ENCODE measurements around the gene KAZN. TPM values are rescaled to one million over a fixed set of nuclear protein-coding genes. Genes with fewer than 3 reads are reported as not detected.

Gene KAZN
- total RNA-seq, 1 experiment from 2014 or later: 15.6 TPM

GRCh38 chr1:14887044-14887566 is 288.6 kb downstream of the KAZN start:
- no peaks in the 10 kb centered on the region for H3K9me2 ChIP-seq (ENCODE audit: insufficient read depth)
- CTCF ChIA-PET: no interaction called here
- H3K36me3 ChIP-seq (ENCODE audit: low read depth): no peaks in the 10 kb centered on the region
- H3K4me2 ChIP-seq: no peak overlapping the region
- POLR2A ChIA-PET (ENCODE audit: unreplicated experiment): no interaction called here
- BruUV-seq (replicated peaks): no TSS peak
- no peaks in the 10 kb centered on the region for H3F3A ChIP-seq (ENCODE audit: insufficient read depth, low read depth)
- H3K4me3 ChIP-seq: no peak overlapping the region
- no peak overlapping the region for H2AFZ ChIP-seq
- H3K4me1 ChIP-seq (replicated peaks; ENCODE audit: insufficient read depth): no peaks in the 10 kb centered on the region
- H4K20me1 ChIP-seq (ENCODE audit: insufficient read depth): no peaks in the 10 kb centered on the region
- TF ChIP-seq CTCF (conservative IDR thresholded peaks at IDR 0.05): no peak
- TF ChIP-seq EZH2 (IDR thresholded peaks at IDR 0.05; ENCODE audit: low read depth): no peak
- H3K27me3 ChIP-seq (ENCODE audit: insufficient read depth, low read depth): no peaks in the 10 kb centered on the region
- no peaks in the 10 kb centered on the region for H3K9me3 ChIP-seq (ENCODE audit: insufficient read depth, low read depth)
- no peaks in the 10 kb centered on the region for H3K79me2 ChIP-seq (ENCODE audit: low read depth)
- H3K27ac ChIP-seq: no peak overlapping the region
- intact Hi-C loops (cut with micrococcal nuclease; ENCODE audit: unreplicated experiment): no loop called here
- DNase-seq: no peak

DNA sequence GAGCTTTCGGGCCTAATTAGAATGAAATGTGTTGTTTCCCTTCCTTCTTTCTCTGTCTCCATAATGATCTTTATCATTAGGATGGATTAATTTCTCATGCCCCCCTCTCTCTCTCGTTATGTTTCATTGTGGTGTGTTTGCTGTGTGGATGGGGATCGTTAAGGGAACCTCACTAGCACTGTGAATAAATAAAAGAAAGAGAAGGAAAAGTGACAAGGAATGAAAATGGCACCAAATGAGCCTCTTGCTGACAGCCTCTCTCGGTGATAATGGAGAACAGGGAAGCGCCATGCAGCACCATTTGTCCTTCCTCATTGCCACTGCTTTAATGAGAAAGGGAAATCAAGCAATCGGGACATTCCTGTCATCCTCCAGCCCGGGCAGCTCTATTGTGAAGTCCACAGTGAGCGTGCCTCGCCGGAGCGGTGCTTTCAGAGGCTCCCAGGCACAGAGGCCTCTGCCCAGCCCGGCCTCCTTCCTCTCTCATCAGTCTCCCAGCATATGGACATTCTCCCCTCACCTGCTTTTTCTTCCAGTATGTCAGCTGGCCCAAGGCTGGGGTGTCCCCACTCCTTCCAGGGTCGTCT is 289.4 kb downstream of the KAZN start:
- Histone ChIP-seq H3K27ac (no peak overlapping the region), H3K9me2 (ENCODE audit: insufficient read depth) (no peaks in the 10 kb centered on the region), H3K4me3 (no peak overlapping the region), H3K4me2 (no peak overlapping the region), H3K4me1 (replicated peaks; ENCODE audit: insufficient read depth) (no peaks in the 10 kb centered on the region), H2AFZ (no peak overlapping the region), H4K20me1 (ENCODE audit: insufficient read depth) (no peaks in the 10 kb centered on the region), H3K27me3 (ENCODE audit: insufficient read depth, low read depth) (no peaks in the 10 kb centered on the region), H3K36me3 (ENCODE audit: low read depth) (no peaks in the 10 kb centered on the region), H3K79me2 (ENCODE audit: low read depth) (no peaks in the 10 kb centered on the region), H3F3A (ENCODE audit: insufficient read depth, low read depth) (no peaks in the 10 kb centered on the region), H3K9me3 (ENCODE audit: insufficient read depth, low read depth) (no peaks in the 10 kb centered on the region)
- DNase-seq: no peak
- TF ChIP-seq EZH2 (IDR thresholded peaks at IDR 0.05; ENCODE audit: low read depth) (no peak), CTCF (conservative IDR thresholded peaks at IDR 0.05) (no peak)
- BruUV-seq (replicated peaks): no TSS peak
- CTCF ChIA-PET: no interaction called here
- intact Hi-C loops (cut with micrococcal nuclease; ENCODE audit: unreplicated experiment): no loop called here
- POLR2A ChIA-PET (ENCODE audit: unreplicated experiment): interaction anchor here (0.6 kb wide), 1 partner anchor 11 kb away, joined by 3 read pairs; no protein-coding TSS in a partner anchor

GRCh38 chr1:14888374-14888773 is 289.9 kb downstream of the KAZN start:
- TF ChIP-seq CTCF (conservative IDR thresholded peaks at IDR 0.05): no peak
- TF ChIP-seq EZH2 (IDR thresholded peaks at IDR 0.05; ENCODE audit: low read depth): no peak
- ChIA-PET CTCF (no interaction called here), POLR2A (ENCODE audit: unreplicated experiment) (interaction anchor here (0.6 kb wide), 1 partner anchor 11 kb away, joined by 3 read pairs; no protein-coding TSS in a partner anchor)
- H3K36me3 ChIP-seq (ENCODE audit: low read depth): no peaks in the 10 kb centered on the region
- H3K27me3 ChIP-seq (ENCODE audit: insufficient read depth, low read depth): no peaks in the 10 kb centered on the region
- no peaks in the 10 kb centered on the region for H4K20me1 ChIP-seq (ENCODE audit: insufficient read depth)
- no peak overlapping the region for H3K4me2 ChIP-seq
- no peaks in the 10 kb centered on the region for H3K79me2 ChIP-seq (ENCODE audit: low read depth)
- no peak for DNase-seq
- no peak overlapping the region for H3K27ac ChIP-seq
- intact Hi-C loops (cut with micrococcal nuclease; ENCODE audit: unreplicated experiment): no loop called here
- no peak overlapping the region for H3K4me3 ChIP-seq
- H3F3A ChIP-seq (ENCODE audit: insufficient read depth, low read depth): no peaks in the 10 kb centered on the region
- no TSS peak for BruUV-seq (replicated peaks)
- H2AFZ ChIP-seq: no peak overlapping the region
- H3K9me2 ChIP-seq (ENCODE audit: insufficient read depth): no peaks in the 10 kb centered on the region
- H3K9me3 ChIP-seq (ENCODE audit: insufficient read depth, low read depth): no peaks in the 10 kb centered on the region
- H3K4me1 ChIP-seq (replicated peaks; ENCODE audit: insufficient read depth): no peaks in the 10 kb centered on the region
